RWPE2 (cell line): Measurements from ENCODE around the gene USP32.
"Not testable (repeated sequence)": the region's sequence is repeated elsewhere in the genome, so short reads cannot be mapped to it uniquely, and the experiment has no call there.

Experiments
- ATAC-seq: fragments of 200-7000 bp; cut with Tn5 transposase; 3 replicates; pipeline ENCODE4 v1.9.1; 2021; ENCODE audit warnings: low read depth
- DNase-seq: peaks from one replicate; pipeline ENCODE4 v3.0.0-alpha.2; 2020; ENCODE audit warnings: low spot score
- H3K27ac ChIP-seq: fragments of 450-650 bp; 2 replicates; pipeline ENCODE4 v1.5.1; 2017; ENCODE audit warnings: mild to moderate bottlenecking; ENCODE audit not compliant: poor library complexity, severe bottlenecking
- H3K27me3 ChIP-seq: fragments of 250-450 bp; sonication (Bioruptor Pico); 2 replicates; pipeline ENCODE4 v1.5.1; 2021; ENCODE audit warnings: mild to moderate bottlenecking, moderate library complexity; ENCODE audit not compliant: insufficient read depth, poor library complexity, severe bottlenecking
- H3K36me3 ChIP-seq: fragments of 250-450 bp; sonication (Bioruptor Pico); 2 replicates; pipeline ENCODE4 v1.5.1; 2020; ENCODE audit warnings: low read depth, mild to moderate bottlenecking, moderate library complexity
- H3K4me1 ChIP-seq: fragments of 250-450 bp; sonication (Bioruptor Pico); 2 replicates; pipeline ENCODE4 v1.5.1; 2021; ENCODE audit warnings: mild to moderate bottlenecking, moderate library complexity; ENCODE audit not compliant: insufficient read depth, poor library complexity, severe bottlenecking
- H3K4me3 ChIP-seq: fragments of 250-450 bp; sonication (Bioruptor Pico); 2 replicates; pipeline ENCODE4 v1.5.1; 2021; ENCODE audit warnings: mild to moderate bottlenecking, moderate library complexity; ENCODE audit not compliant: severe bottlenecking
- H3K9me3 ChIP-seq: fragments of 250-450 bp; sonication (Bioruptor Pico); 2 replicates; pipeline ENCODE4 v1.5.1; 2021; ENCODE audit warnings: mild to moderate bottlenecking, moderate library complexity; ENCODE audit not compliant: severe bottlenecking
- CTCF ChIP-seq: fragments of 450-650 bp; IDR thresholded peaks from one replicate; pipeline ENCODE4 v1.5.1; 2017; ENCODE audit warnings: mild to moderate bottlenecking, moderate library complexity; ENCODE audit not compliant: poor library complexity, severe bottlenecking

The USP32 gene

GRCh38 chr17:60198630-60199029 lies 193.3 kb downstream of the USP32 start:
- not testable (repeated sequence) for H3K4me1 ChIP-seq, ATAC-seq, H3K9me3 ChIP-seq, DNase-seq, H3K4me3 ChIP-seq, H3K27me3 ChIP-seq, H3K27ac ChIP-seq
- peaks cover 41% of the 10 kb centered on the region for H3K36me3 ChIP-seq

GRCh38 chr17:60194141-60194540 lies 197.8 kb downstream of the USP32 start:
- ATAC-seq, H3K9me3 ChIP-seq, H3K27me3 ChIP-seq, H3K4me1 ChIP-seq, H3K4me3 ChIP-seq, H3K27ac ChIP-seq, DNase-seq: not testable (repeated sequence)
- peaks cover 80% of the 10 kb centered on the region for H3K36me3 ChIP-seq

GRCh38 chr17:60193482-60193881 lies 198.5 kb downstream of the USP32 start:
- TF ChIP-seq CTCF, result no peak
- no peak overlapping the region for H3K4me3 ChIP-seq
- no peaks in the 10 kb centered on the region for H3K9me3 ChIP-seq
- H3K27me3 ChIP-seq, result no peaks in the 10 kb centered on the region
- no peaks in the 10 kb centered on the region for H3K4me1 ChIP-seq
- ATAC-seq, result no peak
- peaks cover 84% of the 10 kb centered on the region for H3K36me3 ChIP-seq
- no peak for DNase-seq
- H3K27ac ChIP-seq, result no peak overlapping the region

- peaks cover 84% of the 10 kb centered on the region for H3K36me3 ChIP-seq
- not testable (repeated sequence) for DNase-seq, H3K27me3 ChIP-seq, H3K4me1 ChIP-seq, ATAC-seq, H3K27ac ChIP-seq, H3K4me3 ChIP-seq, H3K9me3 ChIP-seq
These were observed 198.9 kb downstream of the USP32 start for GRCh38 chr17:60193032-60193431.

GRCh38 chr17:60190032-60190431 lies 201.9 kb downstream of the USP32 start:
- peaks cover 84% of the 10 kb centered on the region for H3K36me3 ChIP-seq
- not testable (repeated sequence) for H3K27me3 ChIP-seq, H3K4me3 ChIP-seq, H3K9me3 ChIP-seq, H3K4me1 ChIP-seq, ATAC-seq, H3K27ac ChIP-seq, DNase-seq

GRCh38 chr17:60188759-60189158 lies 203.2 kb downstream of the USP32 start:
- H3K9me3 ChIP-seq, result no peaks in the 10 kb centered on the region
- H3K27ac ChIP-seq, result no peak overlapping the region
- no peaks in the 10 kb centered on the region for H3K4me1 ChIP-seq
- no peak for TF ChIP-seq CTCF
- no peaks in the 10 kb centered on the region for H3K27me3 ChIP-seq
- H3K4me3 ChIP-seq, result no peak overlapping the region
- DNase-seq, result no peak
- ATAC-seq, result no peak
- peaks cover 79% of the 10 kb centered on the region for H3K36me3 ChIP-seq

- H3K27ac ChIP-seq, ATAC-seq, H3K27me3 ChIP-seq, H3K4me3 ChIP-seq, DNase-seq, H3K4me1 ChIP-seq, H3K9me3 ChIP-seq: not testable (repeated sequence)
- H3K36me3 ChIP-seq, result peaks cover 79% of the 10 kb centered on the region
These were observed 204.8 kb downstream of the USP32 start for GRCh38 chr17:60186846-60187745.

GRCh38 chr17:60186372-60186771 lies 205.6 kb downstream of the USP32 start:
- not testable (repeated sequence) for H3K4me3 ChIP-seq, H3K27me3 ChIP-seq, H3K4me1 ChIP-seq, ATAC-seq, DNase-seq, H3K27ac ChIP-seq, H3K9me3 ChIP-seq
- peaks cover 79% of the 10 kb centered on the region for H3K36me3 ChIP-seq

- not testable (repeated sequence) for H3K4me3 ChIP-seq, H3K4me1 ChIP-seq, H3K27me3 ChIP-seq, ATAC-seq, H3K27ac ChIP-seq, DNase-seq, H3K9me3 ChIP-seq
- peaks cover 62% of the 10 kb centered on the region for H3K36me3 ChIP-seq
These were observed 211.6 kb downstream of the USP32 start for GRCh38 chr17:60180380-60180779.

- not testable (repeated sequence) for H3K9me3 ChIP-seq, ATAC-seq, H3K4me3 ChIP-seq, DNase-seq, H3K4me1 ChIP-seq, H3K27me3 ChIP-seq, H3K27ac ChIP-seq
- H3K36me3 ChIP-seq, result peaks cover 48% of the 10 kb centered on the region
These were observed 213.8 kb downstream of the USP32 start for GRCh38 chr17:60178180-60178579.
